22Rv1 (cell line): Measurements from ENCODE around the gene GPC5.

ENCODE experiments used
- ZFX ChIP-seq: fragments of 450-650 bp; IDR thresholded peaks from 2 replicates; pipeline ENCODE4 v1.6.1; 2017; ENCODE audit warnings: antibody characterized with exemption, borderline replicate concordance
- TF ChIP-seq, protein P1 (sequence below): fragments of 450-650 bp; IDR thresholded peaks from 2 replicates; pipeline ENCODE4 v1.5.1; 2017; ENCODE audit warnings: mild to moderate bottlenecking

DNA sequence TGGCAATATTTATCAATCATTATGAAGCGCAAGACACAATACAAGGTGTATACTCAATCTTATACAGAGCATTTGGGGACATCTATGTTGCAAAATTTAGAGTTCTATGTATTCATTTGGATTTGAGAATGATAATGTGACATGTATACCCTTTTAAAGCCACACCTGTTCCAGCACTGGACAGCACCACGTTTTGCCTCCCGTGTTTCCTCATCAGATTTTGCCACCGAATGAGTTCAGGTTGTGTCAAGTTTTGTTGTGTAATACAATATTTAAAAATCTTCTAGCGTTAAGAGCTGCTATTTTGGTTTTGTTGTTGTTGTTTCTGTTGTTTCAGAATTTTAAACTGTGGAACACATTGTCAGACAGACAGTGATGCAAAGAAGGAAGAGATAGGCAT is 1259.9 kb downstream of the GPC5 start:
- TF ChIP-seq, protein P1, sequence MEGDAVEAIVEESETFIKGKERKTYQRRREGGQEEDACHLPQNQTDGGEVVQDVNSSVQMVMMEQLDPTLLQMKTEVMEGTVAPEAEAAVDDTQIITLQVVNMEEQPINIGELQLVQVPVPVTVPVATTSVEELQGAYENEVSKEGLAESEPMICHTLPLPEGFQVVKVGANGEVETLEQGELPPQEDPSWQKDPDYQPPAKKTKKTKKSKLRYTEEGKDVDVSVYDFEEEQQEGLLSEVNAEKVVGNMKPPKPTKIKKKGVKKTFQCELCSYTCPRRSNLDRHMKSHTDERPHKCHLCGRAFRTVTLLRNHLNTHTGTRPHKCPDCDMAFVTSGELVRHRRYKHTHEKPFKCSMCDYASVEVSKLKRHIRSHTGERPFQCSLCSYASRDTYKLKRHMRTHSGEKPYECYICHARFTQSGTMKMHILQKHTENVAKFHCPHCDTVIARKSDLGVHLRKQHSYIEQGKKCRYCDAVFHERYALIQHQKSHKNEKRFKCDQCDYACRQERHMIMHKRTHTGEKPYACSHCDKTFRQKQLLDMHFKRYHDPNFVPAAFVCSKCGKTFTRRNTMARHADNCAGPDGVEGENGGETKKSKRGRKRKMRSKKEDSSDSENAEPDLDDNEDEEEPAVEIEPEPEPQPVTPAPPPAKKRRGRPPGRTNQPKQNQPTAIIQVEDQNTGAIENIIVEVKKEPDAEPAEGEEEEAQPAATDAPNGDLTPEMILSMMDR: no peak
- TF ChIP-seq ZFX: no peak
